ENCODE data around the gene ZRANB2. TPM values are rescaled to one million over a fixed set of nuclear protein-coding genes. Genes with fewer than 3 reads are reported as not detected.

The ZRANB2 gene
- total and polyA plus RNA-seq, 9 of the 15 experiments (the other 6 are each of a cell fraction or from before 2014, with no cell fraction given), result 80.8 to 264 (median 157) TPM

DNA sequence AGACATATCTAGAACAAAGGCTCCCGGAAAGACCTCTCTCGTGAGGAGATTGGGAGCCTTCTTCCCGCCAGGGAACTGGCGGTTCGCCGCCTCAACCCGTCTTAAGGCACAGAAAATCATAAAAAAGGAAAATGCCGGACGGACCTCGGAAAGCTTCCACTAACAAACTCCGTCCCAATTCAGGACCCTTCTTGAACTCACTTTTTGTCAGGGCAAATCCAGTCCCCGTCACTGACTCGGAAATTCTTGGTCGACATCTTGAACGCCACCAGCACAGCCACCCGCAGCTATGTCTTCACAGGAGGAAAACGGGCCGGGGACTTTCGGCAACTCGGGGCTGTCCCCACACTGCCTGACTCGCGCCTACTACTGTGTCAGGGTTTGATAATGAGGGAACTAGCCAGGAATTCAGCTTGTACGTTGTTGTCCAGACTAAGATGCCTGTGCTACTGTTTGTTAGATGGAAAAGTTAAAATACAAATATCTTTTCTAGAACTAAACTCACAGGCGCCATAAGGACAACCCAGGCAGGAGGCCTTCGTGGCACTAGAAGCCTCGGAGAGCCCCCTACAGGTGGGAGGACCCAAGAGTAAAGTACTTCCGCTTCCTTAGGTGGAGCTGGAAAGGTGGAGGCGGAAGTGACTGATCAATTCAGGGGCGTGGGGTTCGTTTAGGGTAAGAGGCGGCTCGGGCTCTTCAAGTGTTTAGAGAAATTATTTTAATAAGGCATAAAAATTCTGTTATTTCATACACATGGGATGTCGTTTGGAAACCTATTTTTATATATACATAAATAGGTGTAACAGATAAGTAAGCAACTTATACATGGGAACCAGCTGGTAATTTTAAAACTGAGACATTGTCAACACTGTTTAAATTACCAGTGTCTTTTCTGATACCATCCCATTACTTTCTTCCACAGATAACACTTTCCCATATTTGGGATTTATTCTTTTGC is at the start of gene ZRANB2 (continued):
- TF ChIP-seq, protein P1, sequence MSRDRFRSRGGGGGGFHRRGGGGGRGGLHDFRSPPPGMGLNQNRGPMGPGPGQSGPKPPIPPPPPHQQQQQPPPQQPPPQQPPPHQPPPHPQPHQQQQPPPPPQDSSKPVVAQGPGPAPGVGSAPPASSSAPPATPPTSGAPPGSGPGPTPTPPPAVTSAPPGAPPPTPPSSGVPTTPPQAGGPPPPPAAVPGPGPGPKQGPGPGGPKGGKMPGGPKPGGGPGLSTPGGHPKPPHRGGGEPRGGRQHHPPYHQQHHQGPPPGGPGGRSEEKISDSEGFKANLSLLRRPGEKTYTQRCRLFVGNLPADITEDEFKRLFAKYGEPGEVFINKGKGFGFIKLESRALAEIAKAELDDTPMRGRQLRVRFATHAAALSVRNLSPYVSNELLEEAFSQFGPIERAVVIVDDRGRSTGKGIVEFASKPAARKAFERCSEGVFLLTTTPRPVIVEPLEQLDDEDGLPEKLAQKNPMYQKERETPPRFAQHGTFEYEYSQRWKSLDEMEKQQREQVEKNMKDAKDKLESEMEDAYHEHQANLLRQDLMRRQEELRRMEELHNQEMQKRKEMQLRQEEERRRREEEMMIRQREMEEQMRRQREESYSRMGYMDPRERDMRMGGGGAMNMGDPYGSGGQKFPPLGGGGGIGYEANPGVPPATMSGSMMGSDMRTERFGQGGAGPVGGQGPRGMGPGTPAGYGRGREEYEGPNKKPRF (IDR thresholded peaks at IDR 0.05; ENCODE audit: low read depth, low read length), result no peak
- TF ChIP-seq CHD1 (IDR thresholded peaks at IDR 0.05; ENCODE audit: low read length) (no peak), PCBP1 (IDR thresholded peaks at IDR 0.05; ENCODE audit: low read depth, low read length, poor library complexity, severe bottlenecking) (no peak), GTF2F1 (IDR thresholded peaks at IDR 0.05; ENCODE audit: low read depth, low read length) (peak; percentile 45; the same call in 1 of the 2 replicates), EWSR1 (IDR thresholded peaks at IDR 0.05; ENCODE audit: borderline replicate concordance, low read depth, partially characterized antibody) (no peak), MECOM (CRISPR knock-in tag; IDR thresholded peaks at IDR 0.05) (no peak), ZNF589 (CRISPR knock-in tag; IDR thresholded peaks at IDR 0.05; ENCODE audit: low read depth) (no peak), CREB1 (IDR thresholded peaks at IDR 0.05) (peak; percentile 56), CREB1 (CRISPR knock-in tag; IDR thresholded peaks at IDR 0.05) (no peak; the same call in 1 of the 2 replicates), ZNF146 (CRISPR knock-in tag; IDR thresholded peaks at IDR 0.05; ENCODE audit: unreplicated experiment) (no peak), ZBTB8A (IDR thresholded peaks at IDR 0.05; ENCODE audit: partially characterized antibody) (no peak), EZH2 (IDR thresholded peaks at IDR 0.05; ENCODE audit: borderline replicate concordance, low read depth, low read length) (no peak), ZNF444 (CRISPR knock-in tag; IDR thresholded peaks at IDR 0.05) (no peak), CBFB (CRISPR knock-in tag; IDR thresholded peaks at IDR 0.05) (no peak)
- TF ChIP-seq, protein P2, sequence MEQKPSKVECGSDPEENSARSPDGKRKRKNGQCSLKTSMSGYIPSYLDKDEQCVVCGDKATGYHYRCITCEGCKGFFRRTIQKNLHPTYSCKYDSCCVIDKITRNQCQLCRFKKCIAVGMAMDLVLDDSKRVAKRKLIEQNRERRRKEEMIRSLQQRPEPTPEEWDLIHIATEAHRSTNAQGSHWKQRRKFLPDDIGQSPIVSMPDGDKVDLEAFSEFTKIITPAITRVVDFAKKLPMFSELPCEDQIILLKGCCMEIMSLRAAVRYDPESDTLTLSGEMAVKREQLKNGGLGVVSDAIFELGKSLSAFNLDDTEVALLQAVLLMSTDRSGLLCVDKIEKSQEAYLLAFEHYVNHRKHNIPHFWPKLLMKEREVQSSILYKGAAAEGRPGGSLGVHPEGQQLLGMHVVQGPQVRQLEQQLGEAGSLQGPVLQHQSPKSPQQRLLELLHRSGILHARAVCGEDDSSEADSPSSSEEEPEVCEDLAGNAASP (IDR thresholded peaks at IDR 0.05), result peak; percentile 50
- TF ChIP-seq, protein P3, sequence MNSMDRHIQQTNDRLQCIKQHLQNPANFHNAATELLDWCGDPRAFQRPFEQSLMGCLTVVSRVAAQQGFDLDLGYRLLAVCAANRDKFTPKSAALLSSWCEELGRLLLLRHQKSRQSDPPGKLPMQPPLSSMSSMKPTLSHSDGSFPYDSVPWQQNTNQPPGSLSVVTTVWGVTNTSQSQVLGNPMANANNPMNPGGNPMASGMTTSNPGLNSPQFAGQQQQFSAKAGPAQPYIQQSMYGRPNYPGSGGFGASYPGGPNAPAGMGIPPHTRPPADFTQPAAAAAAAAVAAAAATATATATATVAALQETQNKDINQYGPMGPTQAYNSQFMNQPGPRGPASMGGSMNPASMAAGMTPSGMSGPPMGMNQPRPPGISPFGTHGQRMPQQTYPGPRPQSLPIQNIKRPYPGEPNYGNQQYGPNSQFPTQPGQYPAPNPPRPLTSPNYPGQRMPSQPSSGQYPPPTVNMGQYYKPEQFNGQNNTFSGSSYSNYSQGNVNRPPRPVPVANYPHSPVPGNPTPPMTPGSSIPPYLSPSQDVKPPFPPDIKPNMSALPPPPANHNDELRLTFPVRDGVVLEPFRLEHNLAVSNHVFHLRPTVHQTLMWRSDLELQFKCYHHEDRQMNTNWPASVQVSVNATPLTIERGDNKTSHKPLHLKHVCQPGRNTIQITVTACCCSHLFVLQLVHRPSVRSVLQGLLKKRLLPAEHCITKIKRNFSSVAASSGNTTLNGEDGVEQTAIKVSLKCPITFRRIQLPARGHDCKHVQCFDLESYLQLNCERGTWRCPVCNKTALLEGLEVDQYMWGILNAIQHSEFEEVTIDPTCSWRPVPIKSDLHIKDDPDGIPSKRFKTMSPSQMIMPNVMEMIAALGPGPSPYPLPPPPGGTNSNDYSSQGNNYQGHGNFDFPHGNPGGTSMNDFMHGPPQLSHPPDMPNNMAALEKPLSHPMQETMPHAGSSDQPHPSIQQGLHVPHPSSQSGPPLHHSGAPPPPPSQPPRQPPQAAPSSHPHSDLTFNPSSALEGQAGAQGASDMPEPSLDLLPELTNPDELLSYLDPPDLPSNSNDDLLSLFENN (IDR thresholded peaks at IDR 0.05; ENCODE audit: low read depth in 2 of 2, low read length in 2 of 2), result no peak
- TF ChIP-seq, protein P4, sequence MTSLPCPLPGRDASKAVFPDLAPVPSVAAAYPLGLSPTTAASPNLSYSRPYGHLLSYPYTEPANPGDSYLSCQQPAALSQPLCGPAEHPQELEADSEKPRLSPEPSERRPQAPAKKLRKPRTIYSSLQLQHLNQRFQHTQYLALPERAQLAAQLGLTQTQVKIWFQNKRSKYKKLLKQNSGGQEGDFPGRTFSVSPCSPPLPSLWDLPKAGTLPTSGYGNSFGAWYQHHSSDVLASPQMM (CRISPR knock-in tag; IDR thresholded peaks at IDR 0.05), result no peak
- TF ChIP-seq, protein P5, sequence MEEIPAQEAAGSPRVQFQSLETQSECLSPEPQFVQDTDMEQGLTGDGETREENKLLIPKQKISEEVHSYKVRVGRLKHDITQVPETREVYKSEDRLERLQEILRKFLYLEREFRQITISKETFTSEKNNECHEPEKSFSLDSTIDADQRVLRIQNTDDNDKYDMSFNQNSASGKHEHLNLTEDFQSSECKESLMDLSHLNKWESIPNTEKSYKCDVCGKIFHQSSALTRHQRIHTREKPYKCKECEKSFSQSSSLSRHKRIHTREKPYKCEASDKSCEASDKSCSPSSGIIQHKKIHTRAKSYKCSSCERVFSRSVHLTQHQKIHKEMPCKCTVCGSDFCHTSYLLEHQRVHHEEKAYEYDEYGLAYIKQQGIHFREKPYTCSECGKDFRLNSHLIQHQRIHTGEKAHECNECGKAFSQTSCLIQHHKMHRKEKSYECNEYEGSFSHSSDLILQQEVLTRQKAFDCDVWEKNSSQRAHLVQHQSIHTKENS (CRISPR knock-in tag; IDR thresholded peaks at IDR 0.05), result no peak

Measured in K562 (cell line).